GM19463 (cell line): Measurements from ENCODE around the gene SMC4.
A peak's percentile ranks its signal among the peaks of the same experiment; 100 is the strongest.
"Not testable (repeated sequence)": the region's sequence is repeated elsewhere in the genome, so short reads cannot be mapped to it uniquely, and the experiment has no call there.

Experiments
- ATAC-seq: cut with Tn5 transposase; IDR thresholded peaks from one replicate; pipeline ENCODE4 v1.9.1; 2021; ENCODE audit warnings: mild to moderate bottlenecking, moderate library complexity; ENCODE audit not compliant: unreplicated experiment

SMC4 gene

DNA sequence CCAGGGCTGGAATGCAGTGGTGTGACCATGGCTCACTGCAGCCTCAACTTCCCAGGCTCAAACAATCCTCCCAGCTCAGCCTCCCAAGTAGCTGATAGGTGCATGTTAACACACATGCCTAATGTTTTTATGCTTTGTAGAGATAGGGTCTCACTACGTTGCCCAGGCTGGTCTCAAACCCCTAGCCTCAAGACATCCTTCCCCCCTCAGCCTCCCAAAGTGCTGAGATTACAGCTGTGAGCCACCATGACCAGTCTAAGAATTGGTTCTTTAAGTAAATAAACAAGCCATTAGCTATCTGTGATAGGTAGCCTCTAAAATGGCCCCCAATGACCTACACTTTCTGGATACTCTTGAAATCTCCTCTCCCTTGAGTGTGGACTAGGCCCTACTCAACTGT, 46.4 kb downstream of the SMC4 start:
- ATAC-seq = no peak

DNA sequence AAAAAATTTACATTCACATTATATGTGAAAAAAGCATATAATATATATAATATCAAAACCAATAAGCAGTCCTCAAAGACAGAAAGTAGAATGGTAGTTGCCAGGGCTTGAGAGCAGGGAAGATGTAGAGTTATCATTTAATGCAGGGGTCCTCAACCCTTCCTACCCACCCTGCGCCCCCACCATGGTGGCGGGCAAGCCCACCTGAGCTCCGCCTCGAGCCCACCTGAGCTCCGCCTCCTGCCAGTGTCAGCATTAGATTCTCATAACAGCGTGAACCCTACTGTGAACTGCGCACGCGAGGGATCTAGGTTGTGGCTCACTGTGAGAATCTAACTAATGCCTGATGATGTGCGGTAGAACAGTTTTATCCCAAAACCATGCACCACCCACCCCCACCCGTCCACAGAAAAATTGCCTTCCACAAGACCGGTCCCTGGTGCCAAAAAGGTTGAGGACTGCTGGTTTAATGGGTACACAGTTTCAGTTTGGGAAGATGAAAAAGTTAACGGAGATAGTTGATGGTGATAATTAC, 47.1 kb downstream of the SMC4 start:
- ATAC-seq = no peak

DNA sequence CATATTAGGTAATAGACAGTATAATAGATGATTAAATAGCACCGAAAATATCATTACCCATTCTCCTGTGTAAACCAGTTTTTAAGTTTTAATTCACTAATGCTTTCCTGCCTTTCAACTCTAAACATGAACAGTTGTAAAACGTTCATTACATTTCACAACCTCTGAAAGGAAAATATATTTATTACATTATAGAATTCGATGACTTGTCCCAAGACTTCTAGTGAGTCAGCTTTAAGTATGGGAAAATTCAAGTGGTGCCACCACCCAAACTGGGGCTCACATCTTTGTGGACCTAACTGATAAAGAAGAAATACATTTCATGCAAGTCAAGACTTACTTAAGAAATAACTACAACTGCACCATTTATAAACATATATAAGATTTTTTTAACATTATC, 48.1 kb downstream of the SMC4 start:
- ATAC-seq = no peak

DNA sequence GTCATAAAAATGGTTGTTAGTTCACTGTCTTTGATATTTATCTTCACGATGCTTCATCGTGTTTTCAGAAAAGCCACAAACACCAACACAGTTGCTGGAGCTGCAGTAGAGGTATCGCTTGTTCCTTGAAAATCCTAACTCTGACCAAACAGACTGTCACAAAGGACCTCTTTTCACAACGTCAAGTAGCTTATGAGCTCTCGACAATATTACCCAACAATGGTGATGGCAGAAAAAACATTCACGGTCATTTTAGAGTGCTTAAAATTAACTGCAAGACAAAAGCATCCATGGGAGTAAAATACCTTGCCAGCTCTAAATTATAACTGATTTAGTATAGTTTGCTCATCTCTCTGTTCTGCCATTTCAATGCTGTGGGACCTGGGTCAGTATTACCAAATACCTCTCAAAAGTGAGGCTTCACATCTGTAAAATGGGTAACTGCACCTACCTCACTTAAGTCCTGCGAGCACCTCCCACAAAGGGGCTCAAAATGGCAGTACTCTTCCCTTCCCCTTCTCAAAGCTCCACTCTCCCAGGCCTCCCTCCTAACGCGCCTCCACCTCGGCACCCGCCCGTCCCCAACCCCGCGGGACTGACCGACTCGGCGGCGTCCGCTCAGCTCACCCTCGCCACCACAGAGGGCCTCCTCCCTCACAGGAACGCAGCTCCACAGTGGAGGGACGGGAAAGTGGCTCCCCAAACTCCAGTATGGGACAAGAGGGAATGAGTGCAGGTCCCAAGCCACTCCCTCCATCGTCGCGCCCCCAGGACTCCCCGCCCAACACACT, 49.6 kb downstream of the SMC4 start:
- ATAC-seq = peak; percentile 35

DNA sequence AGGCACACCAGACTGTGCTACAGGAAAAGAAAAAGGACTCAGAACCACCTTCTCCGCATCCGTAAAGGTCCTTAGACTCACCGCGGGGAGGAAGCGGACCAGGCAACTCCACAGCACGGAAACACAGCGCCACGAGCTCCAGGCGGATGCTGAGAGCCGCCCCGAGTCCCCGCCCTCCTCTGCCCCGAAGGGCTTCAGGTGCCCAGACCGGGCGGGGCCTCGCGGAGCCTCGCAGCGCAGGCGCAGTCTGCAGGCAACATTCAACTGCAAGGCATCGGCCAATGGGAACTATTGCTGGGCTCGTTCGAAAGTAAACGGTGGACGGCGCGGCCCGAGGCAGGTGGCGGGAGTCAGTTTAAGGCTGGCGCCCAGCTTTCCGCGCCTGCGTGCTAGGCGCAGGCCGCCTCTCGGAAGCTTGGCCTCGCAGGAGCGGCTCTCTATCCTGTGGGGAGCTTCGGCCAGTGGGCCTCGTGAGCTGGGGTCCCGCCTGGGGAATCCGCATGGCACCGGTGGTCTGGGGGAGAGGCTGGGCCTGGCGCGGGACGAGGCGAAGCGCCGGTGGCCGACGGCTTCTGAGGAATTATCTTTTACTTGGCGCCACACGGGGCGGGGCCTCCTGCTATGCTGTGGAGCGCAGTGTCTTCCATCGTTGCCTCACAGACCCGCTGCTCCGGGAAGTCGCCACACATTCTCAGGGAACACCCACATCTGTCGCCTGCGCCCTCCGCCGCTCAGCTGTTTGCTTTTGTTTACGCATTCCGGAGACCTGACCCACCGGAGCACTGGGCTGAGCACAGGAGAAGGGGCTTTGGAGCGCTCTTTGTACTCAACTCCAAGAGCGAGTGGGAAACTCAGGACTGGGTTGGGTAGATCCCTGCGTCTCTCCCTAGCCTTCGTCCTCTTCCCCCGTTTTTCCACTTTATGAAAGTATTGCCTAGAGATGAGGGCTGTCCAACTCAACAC, 50.5 kb downstream of the SMC4 start, which contains the start of gene TRIM59:
Gene TRIM59 (minus strand): TSS at position 151 of the 963 bp plus-strand sequence. CDS start 10,603 bp downstream, outside the sequence.
- ATAC-seq = peak; percentile 94

DNA sequence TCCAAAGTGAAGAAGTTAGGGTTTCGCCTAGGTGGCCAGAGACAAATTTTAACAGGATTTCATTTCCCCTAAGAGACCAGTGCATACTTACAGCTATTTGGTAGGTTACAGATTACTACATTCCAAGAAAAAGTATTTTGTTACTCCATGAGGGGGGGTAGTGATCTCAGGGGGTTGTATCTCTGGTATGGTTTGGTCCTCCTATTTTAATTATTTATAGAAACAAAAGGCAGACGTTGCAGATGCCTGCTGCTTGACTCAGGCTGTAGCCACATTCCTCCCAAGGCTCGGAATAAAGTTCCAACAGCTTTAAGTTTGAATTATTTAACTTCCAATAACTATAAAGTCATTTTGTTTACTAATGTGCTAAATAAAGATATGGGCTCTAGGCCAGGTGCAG, 51.4 kb downstream of the SMC4 start:
- no peak for ATAC-seq

DNA sequence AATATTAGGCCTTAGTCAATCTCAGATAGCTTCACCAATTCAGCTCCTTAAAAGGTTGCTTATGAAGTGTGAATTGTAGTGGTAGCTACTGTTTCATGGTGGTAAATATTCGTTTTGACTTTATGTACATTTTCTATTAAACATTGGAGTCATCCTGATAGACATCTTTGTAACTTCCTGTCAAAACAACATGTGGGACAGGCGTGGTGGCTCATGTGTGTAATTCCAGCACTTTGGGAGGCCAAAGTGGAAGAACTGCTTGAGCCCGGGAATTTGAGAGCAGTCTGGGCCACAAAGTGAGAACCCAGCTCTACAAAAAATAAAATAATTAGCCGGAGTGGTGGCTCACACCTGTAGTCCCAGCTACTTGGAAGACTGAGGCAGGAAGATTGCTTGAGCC, 52.2 kb downstream of the SMC4 start:
- ATAC-seq = no peak

DNA sequence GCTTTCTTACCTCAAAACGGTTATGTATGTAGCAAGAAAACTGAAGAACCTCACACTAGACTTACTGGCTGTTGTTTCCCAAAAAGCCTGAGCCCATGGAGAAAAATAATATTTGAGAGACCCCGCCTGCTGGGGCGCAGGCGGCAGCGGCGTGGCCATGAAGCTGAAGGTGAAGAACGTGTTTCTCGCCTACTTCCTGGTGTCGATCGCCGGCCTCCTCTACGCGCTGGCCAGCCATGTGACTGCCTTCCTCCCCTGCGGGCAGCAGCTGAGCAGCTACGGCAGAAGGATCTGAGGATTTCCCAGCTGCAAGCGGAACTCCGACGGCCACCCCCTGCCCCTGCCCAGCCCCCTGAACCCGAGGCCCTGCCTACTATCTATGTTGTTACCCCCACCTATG, 52.8 kb downstream of the SMC4 start:
- not testable (repeated sequence) for ATAC-seq

DNA sequence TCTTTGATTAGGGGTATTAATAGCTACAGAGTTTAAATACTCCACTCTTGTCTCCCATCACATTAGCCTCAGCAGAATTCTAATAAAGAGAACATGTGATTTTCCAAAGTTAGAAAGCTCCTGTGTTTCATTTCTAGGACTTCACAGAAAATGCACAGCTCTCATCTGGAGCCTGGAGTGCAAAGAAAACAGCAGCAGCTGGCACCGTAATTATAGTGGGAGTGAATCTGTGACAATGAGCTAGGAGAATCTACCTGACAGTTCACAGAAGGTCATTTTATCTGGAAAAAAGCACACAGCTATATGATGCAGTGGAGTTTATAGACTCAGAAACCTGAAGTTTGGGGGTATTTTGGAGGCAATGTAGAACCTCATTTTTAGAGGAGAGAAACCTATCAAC, 55.5 kb downstream of the SMC4 start:
- no peak for ATAC-seq

DNA sequence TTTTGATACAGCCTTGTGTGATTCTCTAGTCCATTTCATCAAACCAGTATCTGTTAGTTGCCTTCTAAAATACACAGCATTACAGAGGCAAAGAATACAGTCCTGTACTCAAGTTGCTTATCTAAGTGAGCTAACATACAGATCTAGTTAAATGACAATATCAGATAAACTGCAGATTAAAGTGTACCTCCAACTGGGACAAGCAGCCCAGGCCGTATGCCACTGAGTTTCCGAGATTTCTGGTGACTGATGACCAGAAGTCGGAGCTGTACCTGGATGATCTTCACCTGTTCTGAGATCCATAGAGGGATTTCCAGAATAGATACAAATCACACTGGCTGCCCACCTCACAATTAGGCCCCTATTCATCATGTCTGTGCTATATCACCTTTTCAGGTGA, 56.4 kb downstream of the SMC4 start:
- no peak for ATAC-seq

DNA sequence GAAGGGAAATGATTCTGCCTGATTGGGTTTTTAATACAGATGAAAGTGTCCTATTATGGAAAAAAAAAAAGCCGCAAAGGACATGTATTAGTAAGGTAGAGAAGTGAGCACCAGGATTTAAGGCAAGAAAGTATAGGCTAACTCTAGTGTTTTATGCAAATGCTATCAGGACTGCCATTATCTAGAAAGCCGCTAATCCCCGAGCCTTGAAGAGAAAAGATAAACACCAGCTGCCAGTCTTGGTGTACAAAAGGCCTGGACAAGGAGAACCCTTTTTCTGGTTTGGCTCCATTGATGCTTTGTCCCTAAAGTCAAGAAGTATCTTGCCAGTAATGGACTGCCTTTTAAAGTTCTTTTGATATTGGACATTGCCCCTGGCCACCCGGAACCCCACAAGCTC, 58.7 kb downstream of the SMC4 start:
- ATAC-seq = no peak

DNA sequence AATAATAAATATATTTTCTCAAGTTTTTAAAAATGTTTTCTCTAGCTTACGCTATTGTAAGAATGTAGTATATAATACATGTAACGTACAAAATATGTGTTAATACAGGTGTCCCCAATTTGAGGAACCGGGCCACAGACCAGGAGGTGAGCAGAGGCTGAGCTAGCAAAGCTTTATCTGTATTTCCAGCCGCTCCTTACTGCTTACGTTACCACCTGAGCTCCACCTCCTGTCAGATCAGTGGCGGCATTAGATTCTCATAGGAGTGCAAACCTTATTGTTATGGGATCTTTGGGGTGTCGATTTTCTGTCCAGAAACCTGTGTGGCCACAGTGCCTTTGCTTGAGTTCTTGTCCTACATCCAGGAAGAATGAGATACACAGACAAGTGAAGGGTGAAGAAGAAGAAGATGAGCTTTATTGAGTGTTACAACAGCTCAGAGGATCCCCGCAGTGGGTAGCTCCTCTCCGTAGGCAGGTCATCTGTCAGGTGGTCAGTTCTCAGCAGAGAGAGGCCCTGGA, 60.1 kb downstream of the SMC4 start:
- ATAC-seq = no peak

DNA sequence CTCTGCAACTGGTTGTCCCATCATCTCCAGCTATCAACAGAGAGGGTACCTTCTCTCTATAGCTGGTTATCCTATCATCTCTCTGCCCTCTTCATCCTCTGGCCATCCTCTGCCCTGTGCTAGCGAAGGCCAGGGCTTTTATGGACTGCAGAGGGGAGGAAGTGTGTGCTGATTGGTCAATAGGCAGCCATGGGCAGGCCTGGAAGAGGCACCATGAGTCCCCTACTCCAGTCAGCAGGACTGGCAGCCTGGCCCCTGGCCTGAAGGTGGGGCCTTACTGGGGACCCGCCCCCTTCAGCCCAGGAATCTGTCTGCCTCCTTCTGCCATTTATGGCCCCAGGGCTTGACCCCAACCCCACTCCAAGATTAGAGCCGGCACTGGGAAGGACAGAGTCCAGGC, 60.6 kb downstream of the SMC4 start:
- no peak for ATAC-seq

DNA sequence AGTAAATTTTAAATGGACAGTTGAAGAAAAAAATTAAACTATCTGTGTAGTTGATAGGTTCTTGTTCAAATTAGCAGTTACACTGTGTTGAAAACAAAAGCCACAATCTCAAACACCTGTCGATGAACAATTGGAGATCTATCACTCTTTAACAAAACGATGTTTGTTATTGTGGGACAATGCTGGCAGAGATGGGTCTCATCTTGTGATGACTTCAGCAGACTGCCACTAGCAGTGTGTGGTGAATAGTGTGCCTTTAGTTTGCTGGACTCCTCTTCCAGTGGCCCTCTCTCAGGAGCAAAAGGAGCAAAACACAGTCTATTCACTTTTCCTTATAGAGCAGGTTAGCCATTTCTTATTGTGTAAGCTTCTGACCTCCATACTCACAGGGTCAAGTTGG, 64.9 kb downstream of the SMC4 start:
- no peak for ATAC-seq

DNA sequence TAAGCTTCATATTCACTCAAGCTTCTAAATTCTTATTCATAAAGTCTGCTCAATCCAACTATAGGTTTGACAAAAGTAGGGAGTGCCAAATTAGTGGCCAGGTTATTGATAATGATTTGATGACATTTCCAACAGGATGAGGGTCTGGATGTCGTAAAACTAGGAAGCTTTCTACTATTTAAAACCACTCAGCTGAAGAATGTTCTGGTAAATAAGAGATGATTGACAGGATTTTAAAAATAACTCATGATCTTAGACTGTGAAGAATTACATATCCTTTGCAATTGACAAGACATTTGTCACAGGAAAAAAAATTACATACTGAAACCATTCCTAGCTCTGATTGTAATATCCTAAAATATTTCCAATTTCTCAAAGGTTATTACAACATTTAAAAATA, 65.5 kb downstream of the SMC4 start:
- ATAC-seq = no peak

DNA sequence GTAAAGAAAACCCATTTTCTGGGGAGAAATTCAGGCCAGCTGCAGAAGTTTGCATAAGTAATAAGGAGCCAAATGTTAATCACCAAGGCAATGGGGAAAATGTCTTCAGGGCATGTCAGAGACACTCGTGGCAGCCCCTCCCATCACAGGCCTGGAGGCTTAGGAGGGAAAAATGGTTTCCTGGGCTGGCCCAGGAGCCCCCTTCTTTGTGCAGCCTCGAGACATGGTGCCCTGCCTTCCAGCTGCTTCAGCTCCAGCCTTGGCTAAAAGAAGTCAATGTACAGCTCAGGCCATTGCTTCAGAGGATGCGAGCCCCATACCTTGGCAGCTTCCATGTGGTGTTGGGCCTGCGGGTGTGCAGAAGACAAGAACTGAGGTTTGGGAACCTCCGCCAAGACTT, 70.7 kb downstream of the SMC4 start:
- ATAC-seq = no peak

DNA sequence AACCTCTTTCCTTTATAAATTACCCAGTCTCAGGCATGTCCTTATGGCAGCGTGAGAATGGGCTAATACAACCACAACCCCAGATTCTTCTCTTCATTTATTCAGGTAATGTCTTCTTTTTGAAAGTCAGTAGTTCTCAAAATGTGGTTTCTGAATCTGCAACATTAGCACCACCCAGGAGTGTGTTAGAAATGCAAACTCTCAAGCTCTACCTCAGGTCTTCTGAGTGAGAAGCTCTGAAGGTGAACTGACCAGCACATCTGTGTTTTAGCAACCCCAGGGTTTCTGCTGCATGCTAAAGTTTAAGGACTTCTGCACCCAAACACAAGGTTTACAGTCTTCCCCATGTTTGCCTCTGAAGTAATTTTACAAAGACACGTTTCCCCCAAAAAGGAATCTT, 72.4 kb downstream of the SMC4 start:
- no peak for ATAC-seq

DNA sequence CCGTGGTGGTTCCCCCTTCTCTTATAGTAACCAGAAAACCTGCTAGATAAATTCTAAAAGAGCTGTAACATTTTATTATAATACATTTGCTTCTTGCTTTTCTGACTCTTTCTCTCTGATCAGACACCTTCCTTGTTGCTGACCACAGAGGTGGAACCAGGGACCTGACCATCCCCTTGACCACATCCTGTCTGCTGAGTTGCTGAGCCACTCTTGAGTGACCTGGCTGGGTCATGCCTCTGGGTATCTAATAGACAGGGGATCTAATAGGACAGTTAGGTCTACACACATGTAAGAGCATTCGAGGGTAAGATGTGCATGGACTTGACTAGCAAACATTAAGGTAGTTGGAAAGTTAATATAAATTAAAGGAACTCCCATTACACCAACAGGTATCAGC, 72.9 kb downstream of the SMC4 start:
- ATAC-seq = peak; percentile 78

DNA sequence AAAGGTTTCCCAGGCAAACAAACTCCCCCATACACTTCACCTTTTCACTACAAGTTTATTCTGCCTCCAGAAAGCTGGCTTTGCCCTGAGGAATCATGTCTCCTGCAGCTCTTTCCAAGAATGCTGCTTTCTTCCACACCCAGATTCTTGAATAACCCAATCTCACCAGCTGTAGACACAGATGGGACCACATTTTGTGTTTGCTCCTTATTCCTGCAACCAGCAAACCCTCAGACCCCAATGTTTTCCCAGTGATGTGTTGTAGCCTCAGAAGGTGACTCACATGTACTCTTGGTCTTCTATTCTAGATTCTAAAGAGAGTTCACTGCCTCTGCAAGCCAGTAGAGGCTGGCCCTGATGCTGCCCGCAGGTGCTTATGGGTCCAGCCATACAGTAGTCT, 73.8 kb downstream of the SMC4 start:
- no peak for ATAC-seq

DNA sequence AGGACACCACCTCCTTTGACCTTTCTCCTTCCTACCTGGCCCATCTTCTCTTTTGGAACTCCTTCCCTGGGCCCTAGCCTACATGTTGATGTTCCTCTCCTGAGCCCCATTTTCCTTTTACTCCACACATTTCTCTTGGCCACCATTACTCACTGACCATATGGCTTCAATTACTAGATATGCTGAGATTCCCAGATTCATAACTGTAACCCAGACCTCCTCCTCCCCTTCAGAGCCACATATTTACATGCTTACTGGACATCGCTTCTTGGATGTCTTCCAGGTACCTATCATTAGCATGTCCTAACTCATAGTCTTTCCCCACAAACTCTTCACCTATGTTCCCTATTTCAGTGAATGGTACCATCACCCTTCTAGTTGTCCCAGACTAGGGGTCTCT, 74.5 kb downstream of the SMC4 start:
- no peak for ATAC-seq

DNA sequence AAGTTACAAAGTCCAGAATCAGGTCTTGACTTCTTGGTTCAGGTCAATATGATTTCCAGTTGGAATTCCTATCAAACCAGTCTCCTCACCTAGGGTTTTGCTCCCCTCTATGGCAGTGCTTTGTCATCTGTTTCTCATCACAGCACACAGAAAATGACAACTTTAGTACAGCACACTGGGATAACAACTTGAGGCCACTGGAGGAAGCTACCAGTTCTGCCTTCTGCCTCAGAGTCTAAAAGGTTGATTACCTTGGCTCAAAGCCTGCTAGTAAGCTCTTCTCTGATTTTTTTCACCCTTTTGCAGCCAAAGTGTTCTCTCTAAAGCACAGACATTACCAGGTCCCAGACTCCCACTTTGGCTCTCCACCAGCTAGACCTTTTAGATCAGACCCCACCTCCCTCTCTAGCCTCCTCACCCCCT, 75.0 kb downstream of the SMC4 start:
- ATAC-seq = no peak
